HG03469 (cell line): ENCODE measurements around the gene CD69.

Source experiments
- ATAC-seq: cut with Tn5 transposase; IDR thresholded peaks from one replicate; pipeline ENCODE4 v1.9.1; 2021; ENCODE audit warnings: mild to moderate bottlenecking, moderate library complexity, moderate number of reproducible peaks; ENCODE audit not compliant: unreplicated experiment

CD69 gene

GRCh38 chr12:9760699-9761418 lies at the start of gene CD69:
TSS of gene CD69 (minus strand) at chr12:9760901. CDS start at chr12:9760820, 81 bp downstream.
- peak; percentile 27 for ATAC-seq

DNA sequence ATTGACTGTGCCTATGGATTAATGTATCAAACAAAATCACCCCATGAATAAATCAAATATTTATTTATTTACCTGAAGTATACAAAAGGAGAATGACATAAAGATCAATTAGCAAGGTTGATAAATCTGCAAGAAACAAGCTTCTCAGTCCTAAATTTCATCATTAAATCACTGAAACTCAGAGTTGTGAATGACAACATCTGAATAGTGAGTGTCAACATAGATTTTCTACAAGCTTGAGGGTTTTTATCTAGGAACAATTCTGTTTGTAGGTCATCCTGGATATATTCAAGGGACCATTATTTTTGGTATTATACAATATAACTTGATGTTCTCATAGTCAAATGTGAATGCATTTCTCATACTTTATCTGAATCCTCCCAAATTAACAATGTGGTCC lies 49.2 kb upstream of the CD69 start:
- ATAC-seq, result no peak

- no peak for ATAC-seq
These were observed 48.6 kb upstream of the CD69 start for GRCh38 chr12:9809338-9809737.

DNA sequence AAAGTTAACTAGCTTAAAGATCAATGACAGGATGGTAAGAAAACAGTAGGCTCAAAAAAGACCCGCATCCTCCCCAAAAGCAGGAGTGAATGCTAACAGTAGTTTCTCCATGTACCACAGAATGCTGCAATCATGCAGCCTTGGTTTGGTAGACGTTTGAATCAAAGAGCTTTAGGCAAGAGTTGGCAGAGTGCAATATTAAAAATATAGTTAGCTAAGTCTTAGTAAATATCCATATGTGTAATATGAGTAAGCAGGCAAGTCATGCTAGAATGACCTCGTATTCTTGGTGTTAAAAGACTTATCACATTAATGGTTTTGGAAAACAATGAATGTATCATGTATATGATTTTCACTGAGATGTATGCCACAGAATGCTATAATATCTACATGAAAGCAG lies 47.8 kb upstream of the CD69 start:
- no peak for ATAC-seq

DNA sequence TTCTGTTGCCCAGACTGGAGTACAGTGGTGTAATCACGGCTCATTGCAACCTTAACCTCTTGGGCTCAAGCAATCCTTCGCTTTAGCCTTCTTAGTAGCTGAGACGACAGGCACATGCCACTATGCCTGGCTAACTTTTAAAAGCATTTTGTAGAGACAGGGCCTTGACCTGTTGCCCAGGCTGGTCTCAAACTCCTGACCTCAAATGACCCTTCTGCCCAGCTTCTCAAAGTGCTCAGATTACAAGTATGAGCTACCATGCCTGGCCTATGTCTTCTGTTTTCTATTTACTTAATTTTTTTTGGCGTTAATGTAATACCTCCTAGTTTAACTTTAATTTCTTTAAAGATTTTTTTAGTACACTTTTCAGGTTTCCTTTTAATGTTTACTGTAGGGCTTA lies 46.0 kb upstream of the CD69 start:
- ATAC-seq, result no peak

- ATAC-seq, result no peak
These were observed 45.2 kb upstream of the CD69 start for GRCh38 chr12:9805883-9806282.

DNA sequence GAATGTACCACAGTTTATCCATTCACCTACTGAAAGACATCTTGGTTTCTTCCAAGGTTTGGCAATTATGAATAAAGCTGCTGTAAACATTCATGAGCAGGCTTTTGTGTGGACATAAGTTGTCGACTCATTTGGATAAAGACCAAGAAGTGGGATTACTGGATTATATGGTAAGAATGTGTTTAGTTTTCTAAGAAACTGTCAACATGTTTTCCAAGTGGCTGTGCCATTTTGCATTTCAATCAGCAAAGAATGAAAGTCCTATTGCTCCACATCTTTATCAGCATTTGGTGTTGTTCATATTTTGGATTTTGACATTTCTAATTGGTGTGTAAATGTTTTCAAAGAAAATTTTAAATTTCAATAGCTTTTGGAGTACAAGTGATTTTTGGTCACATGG lies 39.3 kb upstream of the CD69 start:
- no peak for ATAC-seq

GRCh38 chr12:9797722-9798619 lies 37.3 kb upstream of the CD69 start:
- peak; percentile 86 for ATAC-seq

DNA sequence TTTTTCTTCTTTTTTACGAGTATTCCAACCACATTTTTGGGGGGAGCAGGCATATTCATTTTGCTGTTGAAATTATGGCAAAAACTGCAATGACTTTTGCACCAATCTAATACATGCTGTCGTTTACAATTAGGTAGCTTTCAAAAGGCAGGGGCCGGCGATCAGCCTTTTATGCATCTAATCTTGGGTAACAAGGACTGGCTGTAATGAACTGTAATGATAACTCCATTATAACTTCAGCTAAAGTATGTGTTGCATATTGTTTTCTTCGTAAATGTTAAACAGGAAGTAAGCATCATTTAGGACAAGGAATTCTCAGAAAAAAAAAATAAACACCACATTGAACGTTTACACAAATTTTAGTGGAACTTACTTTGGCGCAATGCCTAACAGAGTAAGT lies 36.3 kb upstream of the CD69 start:
- ATAC-seq, result no peak

DNA sequence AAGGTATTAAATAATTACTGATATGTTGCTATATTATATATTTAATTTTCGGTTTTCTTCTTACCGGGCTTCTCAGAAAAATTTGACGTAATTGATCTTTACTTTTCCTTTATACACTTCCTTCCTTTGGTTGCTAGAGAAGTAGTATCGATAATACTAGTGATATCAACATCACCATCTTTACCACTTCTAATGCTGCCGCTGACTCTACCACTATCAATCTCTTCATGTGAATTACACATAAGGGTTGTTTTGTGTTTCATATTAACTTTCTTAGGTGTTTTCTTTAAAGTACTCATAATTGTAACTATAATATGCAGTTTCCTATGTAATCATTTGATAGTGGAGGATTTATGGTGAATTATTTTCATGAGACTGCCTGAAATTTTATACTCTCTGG lies 35.6 kb upstream of the CD69 start:
- no peak for ATAC-seq

DNA sequence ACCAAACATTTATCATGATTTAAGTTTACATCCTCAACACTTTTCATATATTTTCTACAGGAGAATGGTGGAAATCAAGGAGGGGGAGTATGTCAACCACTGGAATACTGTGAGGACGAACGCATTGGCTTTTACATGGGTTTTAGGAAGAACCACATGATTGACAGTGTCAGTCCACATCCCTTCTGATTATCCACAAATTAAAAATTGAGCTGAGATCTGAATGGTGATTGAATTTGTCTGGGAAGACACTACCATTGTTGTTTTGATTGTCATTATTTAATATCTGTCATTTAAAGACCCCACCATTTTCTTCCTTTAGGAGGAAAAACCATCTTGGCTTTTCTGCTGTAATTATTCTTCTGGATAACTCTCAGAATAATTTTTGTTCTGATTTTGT lies 35.2 kb upstream of the CD69 start:
- no peak for ATAC-seq

GRCh38 chr12:9794484-9795093 lies 33.9 kb upstream of the CD69 start:
- no peak for ATAC-seq

GRCh38 chr12:9793779-9794395 lies 33.2 kb upstream of the CD69 start:
- ATAC-seq, result no peak

DNA sequence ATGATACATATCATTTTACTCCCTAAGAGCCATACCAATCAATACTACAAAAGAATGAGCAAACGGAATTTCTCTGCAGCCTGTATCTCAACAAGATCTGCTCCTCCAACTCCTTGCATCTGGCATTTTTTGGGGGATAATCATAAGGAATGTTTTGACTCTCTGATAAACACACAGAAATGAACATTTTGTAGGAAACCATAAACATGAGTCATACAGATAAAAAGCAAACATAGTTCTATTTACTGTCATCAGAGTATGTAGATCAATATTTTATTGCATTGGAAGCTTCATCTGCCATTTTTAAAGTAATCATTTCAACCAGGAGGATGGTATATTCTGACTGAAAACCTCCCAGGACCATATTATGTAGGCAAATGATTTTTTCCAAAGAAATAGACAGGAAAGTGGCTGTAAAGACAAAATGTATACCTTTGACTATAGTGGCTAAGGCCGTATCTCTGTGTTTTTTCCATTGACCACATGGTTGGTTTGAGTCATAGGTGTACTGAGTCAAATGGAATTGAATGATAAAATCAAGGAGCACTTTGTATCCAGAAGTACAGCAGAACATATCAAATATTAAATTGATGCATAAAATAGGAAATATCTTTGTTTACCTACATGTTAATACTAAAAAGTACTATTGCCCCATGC lies 32.4 kb upstream of the CD69 start:
- ATAC-seq, result no peak

- ATAC-seq, result no peak
These were observed 31.6 kb upstream of the CD69 start for GRCh38 chr12:9792185-9792900.

GRCh38 chr12:9786726-9787717 lies 26.3 kb upstream of the CD69 start:
- ATAC-seq, result no peak

DNA sequence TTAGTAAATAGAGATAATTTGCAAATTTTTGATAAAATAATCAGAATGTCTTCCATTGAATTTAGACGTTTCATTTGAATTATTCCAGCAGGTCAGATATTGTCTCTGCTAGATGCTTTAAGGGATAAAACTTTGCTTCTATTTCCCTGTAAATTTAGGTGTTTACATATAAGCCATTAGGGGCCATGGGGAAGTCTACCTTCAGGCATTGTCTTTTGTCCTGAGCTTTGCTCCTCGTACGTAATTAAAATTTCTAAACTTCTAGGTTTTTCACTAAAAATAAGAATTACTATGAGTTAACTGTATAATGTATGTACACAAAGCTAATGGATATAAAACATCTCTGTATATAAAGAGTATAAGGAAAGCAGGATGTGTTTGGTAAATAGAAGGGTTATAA lies 24.1 kb upstream of the CD69 start:
- no peak for ATAC-seq

DNA sequence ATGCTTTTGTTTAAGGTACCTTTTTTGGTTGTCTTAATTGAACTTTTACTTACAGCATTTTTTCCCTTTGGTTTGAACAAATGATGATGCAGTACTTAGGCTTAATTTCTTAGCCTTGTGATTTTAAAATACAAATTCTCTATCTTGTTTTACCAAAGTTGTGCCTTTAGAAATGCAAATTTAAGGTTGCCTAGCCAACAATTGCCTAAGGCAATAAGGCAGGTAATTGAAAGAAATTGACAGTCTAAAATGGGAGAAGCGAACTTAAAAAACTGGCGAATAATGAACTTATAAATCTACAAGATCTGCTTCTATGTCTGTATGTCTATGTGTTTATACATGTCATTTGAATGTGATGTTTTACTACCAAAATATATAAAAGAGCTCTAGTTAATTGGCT lies 23.6 kb upstream of the CD69 start:
- ATAC-seq, result no peak
